H1 (cell line): ENCODE results near the gene UTS2B. TPM values are rescaled to one million over a fixed set of nuclear protein-coding genes. Genes with fewer than 3 reads are reported as not detected.

Experiments used
- CTCF ChIA-PET: fragments of 300-600 bp; sonication (Branson Sonifier 250); formaldehyde crosslinking; loops from one replicate; lab custom pipeline; 2021; ENCODE audit not compliant: partially characterized antibody; lab: Charles Lee
- POLR2A ChIA-PET: fragments of 300-600 bp; sonication (Branson Sonifier 250); formaldehyde crosslinking; loops from one replicate; lab custom pipeline; 2021; ENCODE audit warnings: inconsistent platforms; ENCODE audit not compliant: partially characterized antibody; lab: Charles Lee
- DNase-seq, 2 experiments: peaks; one replicate each; pipeline versions ENCODE4 v3.0.0 to v3.0.0-alpha.2; 2010 to 2022; ENCODE audit warnings: low spot score in 2 of 2, low read depth in 1 of 2, mixed read lengths in 1 of 2
- FAIRE-seq: peaks from 2 replicates; lab custom pipeline; 2011; peaks lifted over from hg19 to GRCh38; lab: Jason Lieb, UNC
- H2AFZ ChIP-seq: 2 replicates; pipeline ENCODE4 v1.8.1; 2012; ENCODE audit warnings: low read length, inconsistent platforms
- H2AK5ac ChIP-seq: 2 replicates; pipeline ENCODE4 v1.6.1; 2013; ENCODE audit warnings: low read depth, low read length
- H2BK120ac ChIP-seq: replicated peaks from 2 replicates; pipeline ENCODE3; 2013; ENCODE audit warnings: low read depth, low read length, inconsistent platforms
- H2BK12ac ChIP-seq: 2 replicates; pipeline ENCODE4 v1.6.1; 2013; ENCODE audit warnings: low read depth, low read length
- H2BK15ac ChIP-seq: 2 replicates; pipeline ENCODE4 v1.6.1; 2013; ENCODE audit warnings: low read length
- H2BK20ac ChIP-seq: 2 replicates; pipeline ENCODE4 v1.6.1; 2013; ENCODE audit warnings: low read length
- H2BK5ac ChIP-seq: 2 replicates; pipeline ENCODE4 v1.6.1; 2013; ENCODE audit warnings: low read depth, low read length
- H3K14ac ChIP-seq: 2 replicates; pipeline ENCODE4 v1.6.1; 2013; ENCODE audit warnings: inconsistent platforms; ENCODE audit not compliant: insufficient read length
- H3K18ac ChIP-seq: 2 replicates; pipeline ENCODE4 v1.6.1; 2013; ENCODE audit warnings: low read length; ENCODE audit errors: extremely low read depth
- H3K23ac ChIP-seq: 2 replicates; pipeline ENCODE4 v1.6.1; 2013; ENCODE audit warnings: inconsistent platforms; ENCODE audit not compliant: insufficient read length
- H3K23me2 ChIP-seq: 2 replicates; pipeline ENCODE4 v1.6.1; 2013; ENCODE audit warnings: low read depth, low read length
- H3K27ac ChIP-seq: 2 replicates; pipeline ENCODE4 v1.6.1; 2011; ENCODE audit warnings: low read depth, low read length, inconsistent platforms
- H3K27me3 ChIP-seq, 4 experiments: replicated peaks in 1 of 4; 1 replicate in 1 of 4; 2 replicates in 3 of 4; pipeline versions ENCODE4 v1.6.1 to v1.8.1; 2011 to 2013; ENCODE audit warnings: low read length in 3 of 4, mild to moderate bottlenecking in 3 of 4, inconsistent platforms in 2 of 4, mixed read lengths in 2 of 4, moderate library complexity in 1 of 4; ENCODE audit not compliant: control insufficient read depth in 3 of 4, insufficient read depth in 3 of 4; ENCODE audit errors: extremely low read depth in 1 of 4
- H3K36me3 ChIP-seq, 4 experiments: 2 replicates each; pipeline versions ENCODE4 v1.6.1 to v1.8.1; 2011 to 2013; ENCODE audit warnings: mild to moderate bottlenecking in 4 of 4, low read length in 3 of 4, moderate library complexity in 2 of 4, control low read depth in 1 of 4, inconsistent platforms in 1 of 4; ENCODE audit not compliant: insufficient read depth in 4 of 4, control insufficient read depth in 2 of 4
- H3K4ac ChIP-seq: replicated peaks from 2 replicates; pipeline ENCODE3; 2013; ENCODE audit warnings: low read length, low read depth, mixed read lengths, inconsistent platforms; ENCODE audit not compliant: insufficient read length
- H3K4me1 ChIP-seq, 4 experiments: replicated peaks in 1 of 4; 1 replicate in 1 of 4; 2 replicates in 3 of 4; pipeline versions ENCODE4 v1.6.1 to v1.8.1; 2011 to 2013; ENCODE audit warnings: low read length in 3 of 4, inconsistent platforms in 2 of 4, mixed read lengths in 1 of 4; ENCODE audit not compliant: insufficient read depth in 4 of 4, control insufficient read depth in 3 of 4
- H3K4me2 ChIP-seq, 2 experiments: 2 replicates each; pipeline versions ENCODE4 v1.6.1 to v1.8.1; 2011 to 2013; ENCODE audit warnings: low read depth in 2 of 2, low read length in 2 of 2, control low read depth in 1 of 2, inconsistent platforms in 1 of 2, mild to moderate bottlenecking in 1 of 2; ENCODE audit not compliant: insufficient read depth in 1 of 2
- H3K4me3 ChIP-seq, 4 experiments: fragments of 200-600, 300-600 bp in 1 of 4; sonication (generic), shearing (Covaris generic), sonication (Bioruptor Twin) in 1 of 4; 2 replicates each; pipeline versions ENCODE4 v1.5.1 to v1.8.1; 2011 to 2016; ENCODE audit warnings: low read length in 4 of 4, low read depth in 3 of 4, control low read depth in 2 of 4, inconsistent platforms in 2 of 4, mild to moderate bottlenecking in 2 of 4, mixed read lengths in 1 of 4, moderate library complexity in 1 of 4; ENCODE audit not compliant: insufficient read depth in 2 of 4; ENCODE audit errors: extremely low read depth in 1 of 4
- H3K56ac ChIP-seq: replicated peaks from 2 replicates; pipeline ENCODE3; 2013; ENCODE audit warnings: low read depth, mild to moderate bottlenecking, mixed read lengths, low read length, inconsistent platforms; ENCODE audit not compliant: insufficient read length
- H3K79me1 ChIP-seq: 2 replicates; pipeline ENCODE4 v1.6.1; 2013; ENCODE audit warnings: low read depth, low read length, control low read depth
- H3K79me2 ChIP-seq, 2 experiments: 2 replicates each; pipeline versions ENCODE4 v1.6.1 to v1.8.1; 2012 to 2013; ENCODE audit warnings: low read length in 2 of 2, mild to moderate bottlenecking in 2 of 2, inconsistent platforms in 1 of 2; ENCODE audit not compliant: insufficient read depth in 2 of 2, control insufficient read depth in 1 of 2
- H3K9ac ChIP-seq, 4 experiments: replicated peaks in 1 of 4; 1 replicate in 1 of 4; 2 replicates in 3 of 4; pipeline versions ENCODE4 v1.6.1 to v1.8.1; 2011 to 2013; ENCODE audit warnings: low read depth in 3 of 4, low read length in 3 of 4, control low read depth in 2 of 4, mild to moderate bottlenecking in 2 of 4, moderate library complexity in 2 of 4, inconsistent platforms in 1 of 4; ENCODE audit errors: extremely low read depth in 1 of 4
- H3K9me3 ChIP-seq, 2 experiments: 2 replicates each; pipeline versions ENCODE4 v1.6.1 to v1.8.1; 2012 to 2013; ENCODE audit warnings: mild to moderate bottlenecking in 2 of 2, moderate library complexity in 2 of 2, control low read depth in 1 of 2, inconsistent platforms in 1 of 2, low read depth in 1 of 2, low read length in 1 of 2, mixed read lengths in 1 of 2; ENCODE audit not compliant: insufficient read depth in 2 of 2
- H4K20me1 ChIP-seq, 2 experiments: replicated peaks in 1 of 2; 2 replicates each; pipeline versions ENCODE3 to v1.8.1; 2011 to 2013; ENCODE audit warnings: inconsistent platforms in 2 of 2, low read length in 2 of 2, mild to moderate bottlenecking in 1 of 2; ENCODE audit not compliant: insufficient read depth in 2 of 2, control insufficient read depth in 1 of 2
- H4K5ac ChIP-seq: 2 replicates; pipeline ENCODE4 v1.6.1; 2013; ENCODE audit warnings: low read length, low read depth, mixed read lengths, inconsistent platforms; ENCODE audit not compliant: insufficient read length
- H4K8ac ChIP-seq: 2 replicates; pipeline ENCODE4 v1.8.0; 2013; ENCODE audit warnings: mild to moderate bottlenecking, moderate library complexity, low read length, inconsistent platforms; ENCODE audit not compliant: insufficient read depth; ENCODE audit errors: extremely low read depth
- H4K91ac ChIP-seq: replicated peaks from 2 replicates; pipeline ENCODE3; 2013; ENCODE audit warnings: low read length, mixed read lengths, inconsistent platforms; ENCODE audit not compliant: insufficient read length
- BACH1 ChIP-seq: IDR thresholded peaks from 2 replicates; pipeline ENCODE4 v1.6.1; 2012; ENCODE audit warnings: low read length, improper control_type of control experiment
- CHD2 ChIP-seq: IDR thresholded peaks from 2 replicates; pipeline ENCODE4 v1.6.1; 2012; ENCODE audit warnings: low read length, improper control_type of control experiment
- GTF2F1 ChIP-seq: IDR thresholded peaks from 2 replicates; pipeline ENCODE4 v1.6.1; 2012; ENCODE audit warnings: low read depth, low read length, improper control_type of control experiment, borderline replicate concordance
- JUND ChIP-seq: IDR thresholded peaks from 2 replicates; pipeline ENCODE4 v1.6.1; 2011; ENCODE audit warnings: mild to moderate bottlenecking, improper control_type of control experiment, low read length
- NRF1 ChIP-seq: IDR thresholded peaks from 2 replicates; pipeline ENCODE4 v1.6.1; 2011; ENCODE audit warnings: mild to moderate bottlenecking, low read depth, low read length, improper control_type of control experiment
- POLR2AphosphoS5 ChIP-seq: IDR thresholded peaks from 2 replicates; pipeline ENCODE4 v1.6.1; 2011; ENCODE audit warnings: low read depth, low read length
- POU5F1 ChIP-seq: IDR thresholded peaks from 2 replicates; pipeline ENCODE4 v1.6.1; 2011; ENCODE audit warnings: low read depth, mild to moderate bottlenecking, low read length, moderate library complexity
- RNF2 ChIP-seq: fragments of 200-900, 300-1000 bp; sonication (generic); IDR thresholded peaks from 2 replicates; pipeline ENCODE4 v1.7.1; 2016; ENCODE audit warnings: borderline replicate concordance, low read depth, mild to moderate bottlenecking, antibody characterized with exemption, low read length; ENCODE audit not compliant: poor library complexity, severe bottlenecking; ENCODE audit errors: missing control alignments
- SP1 ChIP-seq: IDR thresholded peaks from 2 replicates; pipeline ENCODE4 v1.6.1; 2011; ENCODE audit warnings: low read depth, low read length
- SP4 ChIP-seq: IDR thresholded peaks from 2 replicates; pipeline ENCODE4 v1.6.1; 2012; ENCODE audit warnings: low read length, inconsistent platforms
- SUZ12 ChIP-seq: fragments of 200-600 bp; sonication (generic); IDR thresholded peaks from 2 replicates; pipeline ENCODE4 v1.6.1; 2012; ENCODE audit warnings: mild to moderate bottlenecking, inconsistent platforms, low read length, moderate library complexity, mixed read lengths
- TAF1 ChIP-seq: IDR thresholded peaks from 2 replicates; pipeline ENCODE4 v1.6.1; 2011; ENCODE audit warnings: mild to moderate bottlenecking, low read depth, low read length
- TAF7 ChIP-seq: optimal IDR thresholded peaks from 2 replicates; pipeline ENCODE3; 2011; ENCODE audit warnings: low read depth, mild to moderate bottlenecking, inconsistent platforms, low read length, moderate library complexity, borderline replicate concordance
- TCF12 ChIP-seq: IDR thresholded peaks from 2 replicates; pipeline ENCODE4 v1.6.1; 2011; ENCODE audit warnings: low read depth, mild to moderate bottlenecking, low read length
- ZNF274 ChIP-seq: IDR thresholded peaks from 2 replicates; pipeline ENCODE4 v1.7.0; 2012; ENCODE audit warnings: low read length, borderline replicate concordance; ENCODE audit errors: extremely low read depth
- WGBS, 2 experiments: shearing (Covaris generic) in 1 of 2; methylation state at CpG; one replicate each; pipeline versions ENCODE4 v1.1.6 to v1.1.7; 2013 to 2015; ENCODE audit warnings: low lambda C conversion rate in 2 of 2, mixed read lengths in 2 of 2, inconsistent platforms in 1 of 2, low coverage in 1 of 2, missing lambda C conversion rate in 1 of 2; ENCODE audit not compliant: insufficient replicate concordance in 2 of 2, insufficient coverage in 1 of 2, insufficient read length in 1 of 2; ENCODE audit errors: extremely low coverage in 1 of 2, missing lambda C conversion rate in 1 of 2; 5-methylcytosine and 5-hydroxymethylcytosine counted together
- polyA plus RNA-seq, 7 experiments: library from polyadenylated mRNA; depleted of rRNA in 3 of 7; stranded (reverse) in 5 of 7; unstranded in 2 of 7; fragments of >200 nt in 5 of 7; fragments of 200-250 nt in 2 of 7; gene quantifications; 1 replicate in 5 of 7; 2 replicates in 1 of 7; 4 replicates in 1 of 7; pipeline versions ENCODE4 v1.2.1 to v1.2.3, GENCODE V29; 2011 to 2013; ENCODE audit warnings: missing spikeins in 2 of 7, mixed read lengths in 2 of 7
- total RNA-seq: library from RNA; stranded (reverse); fragmentation: NEBNext Ultra II Directional; extraction: Animal tissue kit (Norgen Biotek cat#: 25700); gene quantifications from 2 replicates; pipeline ENCODE4 v1.2.1, GENCODE V29; 2021
- TF ChIP-seq, protein P1 (sequence below): IDR thresholded peaks from 2 replicates; pipeline ENCODE4 v1.6.1; 2012; ENCODE audit warnings: inconsistent platforms

The UTS2B gene
- total and polyA plus RNA-seq, 2 of the 8 experiments (the other 6 are each of a cell fraction or from before 2014, with no cell fraction given) = not detected

DNA sequence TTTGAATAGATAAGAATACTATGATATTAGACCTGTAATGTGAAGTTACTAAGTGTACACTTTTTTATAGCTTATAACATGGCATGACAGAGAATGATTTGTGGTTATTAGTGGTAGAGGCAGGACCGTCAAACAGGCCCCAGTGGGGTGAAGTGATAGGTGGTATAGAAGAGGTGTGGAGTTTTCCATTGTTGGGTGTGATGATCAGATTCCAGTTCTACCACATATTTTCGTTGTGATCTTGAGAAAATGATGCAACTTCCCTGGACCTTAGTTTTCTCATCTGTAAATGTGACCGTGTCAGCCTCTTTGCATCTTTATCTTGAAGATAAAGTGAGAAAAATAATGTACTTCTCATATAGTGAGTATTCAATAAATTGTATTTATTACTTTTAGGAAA is 30.3 kb upstream of the UTS2B start:
- FAIRE-seq (no peak), DNase-seq (no peak)
- H3K79me2 ChIP-seq = no peaks in the 10 kb centered on the region
- H3K36me3 ChIP-seq = peaks cover 0 to 4% (median 0%) of the 10 kb centered on the region in 4 experiments; a peak in 1 of 8 replicates
- H3K27me3 ChIP-seq = no peaks in the 10 kb centered on the region
- H2BK12ac ChIP-seq = no peak overlapping the region
- no peak overlapping the region for H3K27ac ChIP-seq
- no peak overlapping the region for H2BK15ac ChIP-seq
- no peak overlapping the region for H2BK120ac ChIP-seq
- H4K5ac ChIP-seq = no peak overlapping the region
- H4K20me1 ChIP-seq = no peaks in the 10 kb centered on the region
- no peak overlapping the region for H3K9ac ChIP-seq
- H3K56ac ChIP-seq = no peak overlapping the region
- no peak overlapping the region for H2AFZ ChIP-seq
- no peak overlapping the region for H2BK20ac ChIP-seq
- ChIA-PET CTCF (no interaction called here), POLR2A (no interaction called here)
- H4K8ac ChIP-seq = no peak overlapping the region
- H3K79me1 ChIP-seq = no peaks in the 10 kb centered on the region
- 88% methylated on average over 3 of the region's 3 CpGs; no CpG with 5 or more reads in 1 of the 2 experiments for WGBS, 2 experiments
- H3K9me3 ChIP-seq = no peaks in the 10 kb centered on the region
- no peak overlapping the region for H3K18ac ChIP-seq
- no peak overlapping the region for H3K4ac ChIP-seq
- no peak overlapping the region for H3K4me3 ChIP-seq
- no peak overlapping the region for H2AK5ac ChIP-seq
- H3K23me2 ChIP-seq = no peaks in the 10 kb centered on the region
- H4K91ac ChIP-seq = no peak overlapping the region
- H3K14ac ChIP-seq = no peak overlapping the region
- H3K23ac ChIP-seq = no peak overlapping the region
- H3K4me1 ChIP-seq = peaks cover 0 to 6% (median 1%) of the 10 kb centered on the region in 4 experiments; a peak in 3 of 7 replicates
- H3K4me2 ChIP-seq = no peak overlapping the region
- H2BK5ac ChIP-seq = no peak overlapping the region
- TF ChIP-seq GTF2F1 (no peak), TCF12 (no peak), TAF7 (no peak), POLR2AphosphoS5 (no peak), JUND (no peak), SUZ12 (no peak), BACH1 (no peak), TAF1 (no peak), SP1 (no peak), NRF1 (no peak), RNF2 (no peak), SP4 (no peak), CHD2 (no peak), POU5F1 (no peak), ZNF274 (no peak)
- TF ChIP-seq, protein P1, sequence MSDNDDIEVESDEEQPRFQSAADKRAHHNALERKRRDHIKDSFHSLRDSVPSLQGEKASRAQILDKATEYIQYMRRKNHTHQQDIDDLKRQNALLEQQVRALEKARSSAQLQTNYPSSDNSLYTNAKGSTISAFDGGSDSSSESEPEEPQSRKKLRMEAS = no peak
